HG02798 (cell line): ENCODE data around the gene RALGAPA2.
A peak's percentile ranks its signal among the peaks of the same experiment; 100 is the strongest.

ENCODE experiments used
- ATAC-seq: cut with Tn5 transposase; IDR thresholded peaks from one replicate; pipeline ENCODE4 v1.9.1; 2021; ENCODE audit warnings: mild to moderate bottlenecking; ENCODE audit not compliant: unreplicated experiment, poor library complexity

The RALGAPA2 gene

DNA sequence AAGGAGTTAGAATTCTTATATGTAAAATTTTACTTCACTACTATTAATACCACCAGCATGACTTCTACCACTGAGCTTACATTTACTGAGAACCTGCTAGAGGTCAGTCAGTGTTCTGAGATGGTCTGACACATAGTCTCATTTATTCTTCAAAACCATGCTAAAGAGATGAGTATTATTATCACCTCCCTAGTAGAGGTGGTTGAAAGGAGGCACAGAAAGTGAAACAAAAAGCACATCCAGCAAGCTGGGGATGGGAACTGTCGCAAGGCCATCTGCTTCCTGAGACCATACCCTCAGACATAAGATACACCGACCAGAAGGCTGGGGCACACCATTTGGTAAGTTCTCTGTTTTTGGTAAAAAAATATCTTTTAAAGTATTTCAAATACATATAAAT, 206.9 kb downstream of the RALGAPA2 start:
- ATAC-seq, result peak; percentile 71

DNA sequence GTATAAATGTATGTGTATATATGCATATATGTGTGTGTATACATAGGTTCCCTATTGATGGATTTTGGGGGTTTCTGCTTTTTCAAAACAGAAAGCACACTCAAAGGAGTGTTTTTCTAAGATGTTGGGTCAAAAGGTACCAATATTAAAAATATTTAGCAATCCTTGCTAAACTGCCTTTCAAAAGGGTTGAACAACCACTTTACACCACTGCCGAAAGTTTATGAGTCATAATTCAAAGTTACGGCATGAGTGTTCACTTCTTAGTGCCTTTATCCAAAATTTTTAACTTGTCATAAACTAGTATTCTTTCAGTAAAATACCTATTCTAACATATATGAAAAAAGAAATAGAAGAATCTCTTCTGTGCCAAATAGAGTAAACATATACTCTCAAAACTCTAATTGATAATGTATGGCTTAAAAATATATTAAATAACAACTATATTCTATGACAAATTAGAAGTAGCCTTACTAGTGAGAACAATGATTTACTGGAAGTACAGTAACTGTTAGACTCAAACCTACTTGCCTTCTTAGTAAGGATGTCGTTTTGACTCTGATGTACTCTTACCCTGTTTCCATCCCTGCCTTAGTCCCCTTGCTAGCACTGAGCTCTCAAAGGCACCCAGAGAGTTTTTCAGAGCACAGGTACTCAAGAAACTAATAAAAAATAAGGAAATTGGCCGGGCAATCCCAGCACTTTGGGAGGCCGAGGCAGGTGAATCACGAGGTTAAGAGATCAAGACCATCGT, 208.5 kb downstream of the RALGAPA2 start:
- ATAC-seq, result no peak

- no peak for ATAC-seq
Measured at GRCh38 chr20:20501128-20501527, 211.3 kb downstream of the RALGAPA2 start.

DNA sequence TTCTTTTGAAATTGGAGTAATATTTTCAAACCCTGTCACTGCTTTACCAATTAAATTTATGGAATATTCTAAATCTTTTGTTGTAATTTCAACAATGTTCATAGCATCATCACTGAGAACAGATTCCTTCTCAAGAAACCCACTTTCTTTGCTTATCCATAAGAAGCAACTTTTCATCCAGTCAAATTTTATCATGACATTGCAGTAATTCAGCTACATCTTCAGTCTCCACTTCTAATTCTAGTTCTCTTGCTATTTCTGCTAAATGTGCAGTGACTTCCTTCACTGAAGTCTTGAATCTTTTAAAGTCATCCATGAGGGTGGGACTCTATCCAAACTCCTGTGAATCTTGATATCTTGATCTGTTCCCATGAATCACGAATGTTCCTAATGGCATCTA, 212.1 kb downstream of the RALGAPA2 start:
- ATAC-seq, result no peak

- no peak for ATAC-seq
Measured at GRCh38 chr20:20499439-20499838, 213.0 kb downstream of the RALGAPA2 start.

DNA sequence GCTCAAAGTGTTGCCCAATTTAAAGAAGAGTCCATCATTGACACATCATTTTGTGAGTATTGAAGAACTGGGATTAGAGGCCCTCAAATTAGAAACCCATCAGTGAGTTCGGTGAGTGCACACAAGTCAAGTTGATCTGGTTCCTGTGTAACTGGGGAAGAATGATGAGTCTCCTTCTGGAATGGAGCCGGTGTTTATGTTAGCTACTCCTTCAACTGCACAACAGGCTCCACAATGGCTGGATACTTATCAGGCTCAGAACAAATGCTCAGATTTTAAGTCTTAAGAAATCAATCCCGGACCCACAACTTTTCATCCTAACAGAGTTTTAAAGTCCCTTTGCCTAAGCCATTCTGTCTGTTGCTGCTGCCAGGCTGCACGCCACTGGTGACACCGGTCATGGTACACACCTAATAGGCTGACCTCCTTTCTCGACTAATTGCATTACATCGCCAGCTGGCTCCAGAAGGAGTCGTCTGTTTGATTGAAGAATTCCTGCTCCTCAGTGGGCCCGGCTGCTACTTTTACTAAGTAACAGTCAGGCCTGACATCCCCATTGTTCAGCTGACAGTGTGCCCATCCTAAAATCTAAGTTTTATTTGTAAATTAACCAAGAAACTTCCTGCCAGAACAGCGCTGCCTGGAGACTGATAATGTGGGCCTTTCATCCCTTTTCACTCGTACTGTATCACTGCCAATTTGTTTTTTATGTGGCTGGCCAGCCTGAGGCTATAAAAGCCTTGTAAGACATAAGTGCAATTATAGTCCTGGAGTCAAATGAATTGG, 214.2 kb downstream of the RALGAPA2 start:
- ATAC-seq, result no peak

DNA sequence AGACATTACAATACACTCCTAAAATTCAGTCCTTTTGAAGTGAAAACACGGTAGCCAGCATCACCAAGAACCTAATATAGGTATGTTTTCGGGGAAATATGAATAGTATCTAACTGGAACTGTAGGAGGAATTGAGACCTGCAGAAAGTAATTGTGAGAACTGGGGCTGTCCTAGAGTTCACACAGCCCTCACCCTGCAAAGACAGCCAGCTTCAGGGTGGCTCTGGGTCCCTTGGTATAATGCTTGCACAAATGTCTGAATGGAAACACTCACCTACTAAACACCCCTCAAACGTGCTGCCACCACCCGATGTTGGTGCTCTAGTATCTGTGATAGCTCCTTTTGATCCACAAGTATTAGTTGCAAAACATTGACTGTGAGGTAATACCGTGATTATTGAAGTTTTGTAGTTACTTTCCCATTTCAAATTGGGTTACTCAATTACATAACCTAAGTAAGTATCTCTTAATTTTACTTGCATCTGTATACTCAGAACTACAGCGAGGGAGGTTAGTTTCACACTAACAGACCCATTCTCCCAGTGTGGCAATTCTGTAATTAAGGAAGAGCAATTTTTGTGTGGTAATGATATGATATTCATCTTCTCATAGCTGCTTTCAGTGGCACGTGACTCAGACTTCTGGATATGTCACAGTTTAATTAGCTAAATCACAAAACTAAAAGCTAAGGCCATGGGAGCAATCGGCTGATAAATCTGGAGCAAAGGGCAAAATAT, 215.0 kb downstream of the RALGAPA2 start:
- peak; percentile 63 for ATAC-seq

DNA sequence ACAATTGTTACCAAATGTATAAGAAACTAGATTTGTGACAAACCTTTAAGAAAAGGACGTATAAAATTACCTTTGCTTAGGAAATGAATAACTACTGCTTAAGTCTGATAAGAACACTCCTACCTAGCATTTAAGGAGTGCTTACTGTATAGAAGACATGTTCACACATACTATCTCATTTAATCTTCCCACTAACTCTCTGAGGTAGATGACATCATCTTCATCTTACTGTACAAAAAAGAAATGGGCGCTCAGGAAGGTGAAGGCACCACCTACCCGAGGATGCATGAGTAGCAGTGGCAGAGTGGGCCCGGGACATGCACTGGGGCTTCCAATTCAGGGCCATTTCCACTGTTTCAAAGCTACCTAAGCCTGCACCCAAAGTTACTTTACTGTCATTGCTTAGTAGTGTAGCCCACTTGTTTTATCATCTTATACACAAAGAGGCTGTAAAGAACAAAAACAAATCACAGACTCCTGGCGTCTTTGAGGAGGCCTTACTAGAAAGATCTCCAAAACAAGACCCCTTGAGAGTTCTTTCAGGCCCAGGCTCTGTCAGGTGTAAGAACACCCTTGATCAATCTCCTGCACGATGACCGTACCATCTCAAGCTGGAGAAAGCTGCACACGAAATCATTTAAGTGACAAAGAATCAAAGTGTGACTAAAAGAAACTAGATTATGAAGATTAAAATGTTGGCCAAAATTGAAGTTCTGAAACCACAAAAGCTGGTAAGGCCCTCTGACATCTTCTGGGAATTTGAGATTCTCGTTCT, 216.5 kb downstream of the RALGAPA2 start:
- no peak for ATAC-seq

- ATAC-seq, result no peak
Measured at GRCh38 chr20:20493701-20494100, 218.7 kb downstream of the RALGAPA2 start.

DNA sequence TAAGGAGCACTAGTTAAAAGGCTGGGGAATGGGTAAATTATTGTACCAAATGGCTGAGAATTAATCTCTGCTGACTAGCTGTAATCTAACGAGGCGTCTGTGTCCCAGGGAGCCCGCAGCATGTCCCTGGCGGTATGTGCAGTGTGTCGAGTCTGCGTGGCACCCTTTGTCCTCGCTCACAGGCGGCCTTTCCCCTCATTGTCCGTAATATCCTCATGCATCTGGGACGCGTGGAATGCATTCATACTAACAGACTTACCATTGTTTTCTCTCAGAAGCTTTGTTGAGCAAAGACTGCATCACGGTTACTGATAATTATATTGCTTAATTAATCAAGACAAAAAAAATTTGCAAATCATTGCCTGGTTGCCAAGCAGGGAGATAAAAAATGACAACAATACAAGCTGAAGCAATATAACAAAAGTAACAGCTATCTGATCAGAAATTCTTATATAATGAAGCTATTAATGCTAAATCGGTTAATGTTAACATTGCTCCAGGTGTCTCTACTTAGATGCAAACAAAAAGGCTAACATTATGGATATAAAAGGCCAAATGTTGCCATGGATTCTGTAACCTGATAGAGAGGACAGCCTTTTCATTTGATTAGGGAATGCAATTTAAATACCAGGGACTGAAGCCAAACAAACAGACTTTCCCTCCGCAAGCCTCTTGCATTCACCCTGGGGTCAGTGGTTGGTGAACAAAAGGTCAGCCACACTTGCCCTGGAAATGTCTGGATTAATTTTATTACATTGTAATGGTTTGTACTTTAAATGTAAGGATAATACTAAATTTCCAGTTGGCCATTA, 219.7 kb downstream of the RALGAPA2 start:
- ATAC-seq, result no peak

GRCh38 chr20:20491784-20492264, 220.6 kb downstream of the RALGAPA2 start:
- no peak for ATAC-seq

- ATAC-seq, result peak; percentile 38
Measured at GRCh38 chr20:20491110-20491783, 221.2 kb downstream of the RALGAPA2 start.

GRCh38 chr20:20490673-20491072, 221.8 kb downstream of the RALGAPA2 start:
- ATAC-seq, result no peak

DNA sequence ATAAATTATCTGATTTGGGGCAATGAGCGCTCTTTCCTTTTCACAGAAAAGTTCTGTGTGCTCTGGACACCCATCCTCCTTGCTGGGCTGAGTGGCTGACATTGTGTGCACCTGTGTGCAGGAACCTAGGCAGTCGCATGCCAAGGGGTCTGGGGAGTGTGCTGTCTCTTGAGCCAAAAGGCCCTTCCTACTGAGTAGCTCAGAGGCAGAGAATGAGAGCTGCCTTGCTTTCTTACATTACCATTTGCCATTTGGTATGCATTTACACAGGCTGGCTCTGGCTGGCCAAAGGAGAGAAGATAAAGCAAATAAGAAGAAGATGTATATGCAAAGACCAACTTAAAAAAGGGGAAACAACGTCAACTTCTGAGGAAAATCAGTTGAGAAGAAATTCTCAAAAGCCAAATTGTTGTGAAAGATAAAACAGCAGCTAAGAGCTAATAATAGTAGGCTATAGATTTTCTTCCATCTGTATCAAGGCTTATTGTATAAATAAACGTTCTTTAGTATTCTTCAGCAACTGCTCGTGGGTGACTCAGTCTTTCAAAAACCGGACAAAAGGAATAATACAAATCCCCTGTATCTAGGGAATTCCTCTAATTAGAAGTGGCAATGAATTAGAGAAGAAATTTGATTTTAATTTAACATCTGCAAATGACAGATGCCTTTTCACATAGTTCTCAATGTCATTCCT, 222.6 kb downstream of the RALGAPA2 start:
- no peak for ATAC-seq

DNA sequence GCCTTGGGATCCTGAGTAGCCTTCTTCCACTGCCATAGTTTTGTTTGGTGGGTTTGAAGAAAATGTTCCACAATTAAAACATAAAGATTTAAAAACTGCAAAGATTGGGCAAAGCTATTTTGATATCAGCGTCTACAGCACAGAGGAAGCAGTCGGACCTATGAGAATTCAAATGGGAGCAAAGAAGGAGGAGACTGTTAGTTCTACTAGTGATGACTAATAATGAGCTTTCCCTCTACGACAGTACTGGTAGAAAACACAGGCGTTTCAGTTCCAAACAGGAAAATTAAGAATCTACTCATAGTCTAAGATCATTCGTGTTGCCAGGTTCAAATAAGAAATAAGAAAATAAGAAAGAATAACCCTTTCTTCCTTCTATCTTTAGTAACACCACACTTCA, 223.4 kb downstream of the RALGAPA2 start:
- ATAC-seq, result peak; percentile 77

DNA sequence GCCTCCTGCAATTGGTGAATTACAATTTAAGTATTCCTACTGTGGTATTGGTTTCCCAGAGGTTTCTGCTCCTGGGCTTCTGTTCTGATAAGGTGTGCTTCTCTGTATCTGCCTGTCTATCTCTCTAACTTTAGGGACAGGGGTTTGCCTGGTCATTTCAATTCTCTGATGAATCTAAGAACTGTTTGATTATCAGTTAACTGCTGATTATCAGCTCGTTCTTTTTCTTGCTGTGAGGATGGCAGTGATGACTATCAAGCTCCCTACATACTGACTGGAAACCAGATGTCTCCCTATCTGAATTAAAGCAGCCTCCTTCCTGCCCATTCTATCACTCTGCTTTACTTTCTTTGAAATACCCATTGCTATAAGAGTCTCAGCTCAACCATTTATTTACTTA, 224.1 kb downstream of the RALGAPA2 start:
- no peak for ATAC-seq

DNA sequence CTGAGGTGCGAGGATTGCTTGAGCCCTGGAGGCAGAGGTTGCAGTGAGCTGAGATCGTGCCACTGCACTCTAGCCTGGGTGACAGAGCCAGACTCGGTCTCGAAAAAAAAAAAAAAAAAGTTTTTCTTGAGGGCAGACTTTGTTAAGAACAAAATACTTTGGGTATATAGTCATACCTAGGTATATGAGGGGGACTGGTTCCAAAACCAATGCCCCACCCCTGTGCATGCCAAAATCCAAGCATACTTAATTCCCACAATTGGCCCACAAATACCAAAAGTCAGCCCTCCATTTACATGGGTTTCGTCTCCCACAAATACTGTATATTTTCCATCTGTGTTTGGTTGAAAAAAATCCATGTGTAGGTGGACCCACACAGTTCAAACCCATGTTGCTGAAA, 224.6 kb downstream of the RALGAPA2 start:
- ATAC-seq, result no peak

DNA sequence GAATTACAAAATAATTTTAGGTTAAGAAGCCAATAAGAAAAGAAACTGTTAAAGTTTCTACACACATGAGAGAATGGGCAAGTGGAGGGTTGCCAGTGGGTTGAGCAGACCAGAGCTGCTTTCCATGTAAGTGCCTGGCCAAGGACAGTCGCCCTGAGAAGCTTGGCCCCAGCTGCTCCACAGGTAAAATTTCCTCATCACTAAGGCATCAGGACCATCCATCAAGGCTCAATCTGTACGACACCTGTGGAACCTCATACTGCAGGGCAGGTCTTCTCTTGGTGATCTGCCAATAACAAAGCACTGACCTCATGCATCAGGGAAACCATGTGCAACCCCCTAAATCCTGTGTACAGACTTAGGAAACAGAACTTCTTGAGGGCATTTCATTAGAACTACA, 229.1 kb downstream of the RALGAPA2 start:
- no peak for ATAC-seq
